ENCODE results near the gene SNRNP48.

Gene SNRNP48

GRCh38 chr6:7558781-7559180 is 31.2 kb upstream of the SNRNP48 start:
- in situ Hi-C loops (cut with MboI; ENCODE audit: low sequenced_read_pairs) = no loop called here

GRCh38 chr6:7559196-7559595 is 30.8 kb upstream of the SNRNP48 start:
- in situ Hi-C loops (cut with MboI; ENCODE audit: low sequenced_read_pairs) = no loop called here

- in situ Hi-C loops (cut with MboI; ENCODE audit: low sequenced_read_pairs) = no loop called here
Observed at GRCh38 chr6:7559651-7560385, 30.2 kb upstream of the SNRNP48 start.

- in situ Hi-C loops (cut with MboI; ENCODE audit: low sequenced_read_pairs) = no loop called here
Observed at GRCh38 chr6:7561153-7561964, 28.6 kb upstream of the SNRNP48 start.

GRCh38 chr6:7562769-7563168 is 27.2 kb upstream of the SNRNP48 start:
- in situ Hi-C loops (cut with MboI; ENCODE audit: low sequenced_read_pairs) = no loop called here

- in situ Hi-C loops (cut with MboI; ENCODE audit: low sequenced_read_pairs) = no loop called here
Observed at GRCh38 chr6:7566107-7566506, 23.9 kb upstream of the SNRNP48 start.

- in situ Hi-C loops (cut with MboI; ENCODE audit: low sequenced_read_pairs) = no loop called here
Observed at GRCh38 chr6:7566617-7567173, 23.3 kb upstream of the SNRNP48 start.

- in situ Hi-C loops (cut with MboI; ENCODE audit: low sequenced_read_pairs) = no loop called here
Observed at GRCh38 chr6:7568021-7568420, 22.0 kb upstream of the SNRNP48 start.

GRCh38 chr6:7569082-7569481 is 20.9 kb upstream of the SNRNP48 start:
- in situ Hi-C loops (cut with MboI; ENCODE audit: low sequenced_read_pairs) = no loop called here

- in situ Hi-C loops (cut with MboI; ENCODE audit: low sequenced_read_pairs) = no loop called here
Observed at GRCh38 chr6:7572213-7572943, 17.6 kb upstream of the SNRNP48 start.

GRCh38 chr6:7574500-7574899 is 15.5 kb upstream of the SNRNP48 start:
- in situ Hi-C loops (cut with MboI; ENCODE audit: low sequenced_read_pairs) = no loop called here

GRCh38 chr6:7578516-7578915 is 11.5 kb upstream of the SNRNP48 start:
- in situ Hi-C loops (cut with MboI; ENCODE audit: low sequenced_read_pairs) = no loop called here

- in situ Hi-C loops (cut with MboI; ENCODE audit: low sequenced_read_pairs) = no loop called here
Observed at GRCh38 chr6:7578931-7579330, 11.1 kb upstream of the SNRNP48 start.

- in situ Hi-C loops (cut with MboI; ENCODE audit: low sequenced_read_pairs) = no loop called here
Observed at GRCh38 chr6:7579851-7580250, 10.1 kb upstream of the SNRNP48 start.

- in situ Hi-C loops (cut with MboI; ENCODE audit: low sequenced_read_pairs) = no loop called here
Observed at GRCh38 chr6:7580537-7580926, 9.5 kb upstream of the SNRNP48 start.

- in situ Hi-C loops (cut with MboI; ENCODE audit: low sequenced_read_pairs) = no loop called here
Observed at GRCh38 chr6:7580927-7581618, 8.9 kb upstream of the SNRNP48 start.

- in situ Hi-C loops (cut with MboI; ENCODE audit: low sequenced_read_pairs) = no loop called here
Observed at GRCh38 chr6:7585287-7585930, 4.6 kb upstream of the SNRNP48 start.

- in situ Hi-C loops (cut with MboI; ENCODE audit: low sequenced_read_pairs) = no loop called here
Observed at GRCh38 chr6:7587631-7588100, 2.3 kb upstream of the SNRNP48 start.

GRCh38 chr6:7588506-7588905 is 1.5 kb upstream of the SNRNP48 start:
- in situ Hi-C loops (cut with MboI; ENCODE audit: low sequenced_read_pairs) = no loop called here

- in situ Hi-C loops (cut with MboI; ENCODE audit: low sequenced_read_pairs) = no loop called here
Observed at GRCh38 chr6:7589221-7589620, 777 bp upstream of the SNRNP48 start.

Data from HL-60/S4 (cell line).